ENCODE data around the gene MBOAT2. TPM values are rescaled to one million over a fixed set of nuclear protein-coding genes. Genes with fewer than 3 reads are reported as not detected.

The MBOAT2 gene
- total and polyA plus RNA-seq, 2 donors (not counting 1 experiment from before 2014, with no cell fraction given), result 0.24 to 1.3 TPM

DNA sequence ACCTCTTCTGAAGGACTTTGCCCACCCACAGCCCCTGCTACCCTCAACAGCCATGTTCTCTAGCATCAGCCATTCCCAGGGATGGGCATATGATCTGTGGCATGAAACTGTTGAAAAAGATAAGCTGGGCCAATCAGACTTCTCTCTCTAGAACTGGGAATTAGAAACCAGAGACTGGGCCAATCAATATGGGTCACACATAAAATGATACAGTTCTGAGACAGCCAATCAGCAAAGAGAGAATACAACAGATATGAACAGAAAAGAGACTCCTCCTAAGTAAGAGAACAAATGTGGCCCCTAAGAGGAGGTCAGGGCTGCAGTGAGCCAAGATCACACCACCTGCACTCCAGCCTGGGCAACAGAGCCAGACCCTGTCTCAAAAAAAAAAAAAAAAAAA, 168.2 kb downstream of the MBOAT2 start:
- ATAC-seq (ENCODE audit: low read depth), result no peak
- no peak overlapping the region for H3K27ac Mint-ChIP-seq
- no peaks in the 10 kb centered on the region for H3K27me3 ChIP-seq (replicated peaks in 1 of 4; ENCODE audit: control extremely low read depth in 1 of 4, control insufficient read depth in 3 of 4, insufficient read depth in 4 of 4, low read length in 3 of 4)
- H3K27me3 Mint-ChIP-seq, result no peaks in the 10 kb centered on the region
- H3K4me3 ChIP-seq (ENCODE audit: control extremely low read depth in 1 of 5, extremely low read depth in 1 of 5, insufficient read depth in 1 of 5, low read depth in 2 of 5, low read length in 4 of 5), result no peak overlapping the region
- no peak overlapping the region for H3K9ac ChIP-seq (ENCODE audit: low read length)
- peaks cover 0 to 11% (median 0%) of the 10 kb centered on the region in 3 donors for H3K9me3 ChIP-seq (ENCODE audit: control extremely low read depth in 1 of 3, control insufficient read depth in 2 of 3, insufficient read depth in 1 of 3, low read length in 2 of 3)
- H3K4me2 ChIP-seq (replicated peaks; ENCODE audit: low read depth, low read length, poor library complexity, severe bottlenecking), result no peak overlapping the region
- peaks cover 24 to 25% of the 10 kb centered on the region in 2 donors for H3K4me1 ChIP-seq (ENCODE audit: control insufficient read depth in 2 of 2, insufficient read depth in 2 of 2, low read length in 2 of 2)
- CTCF ChIA-PET, result no interaction called here
- intact Hi-C loops (cut with micrococcal nuclease), result loop anchor here (5.0 to 10.0 kb wide), 2 partner anchors 1210 to 1738 kb away; partner anchors contain the start of gene KLF11
- POLR2A ChIA-PET, result interaction anchor here (0.7 kb wide), 1 partner anchor 138 kb away, joined by 8 read pairs; no protein-coding TSS in a partner anchor
- H3K4me1 Mint-ChIP-seq, result peaks cover 45% of the 10 kb centered on the region
- H4K20me1 ChIP-seq (ENCODE audit: control insufficient read depth, insufficient read depth, low read length, poor library complexity, severe bottlenecking), result peaks cover 26% of the 10 kb centered on the region
- no peaks in the 10 kb centered on the region for H3K36me3 ChIP-seq (replicated peaks in 1 of 2; ENCODE audit: control extremely low read depth in 1 of 2, control insufficient read depth in 1 of 2, extremely low read depth in 1 of 2, insufficient read depth in 2 of 2, low read length in 1 of 2)
- H3K27ac ChIP-seq (ENCODE audit: low read length in 2 of 2), result no peak overlapping the region
- H3K9me3 Mint-ChIP-seq (ENCODE audit: insufficient read depth), result no peaks in the 10 kb centered on the region
- peak overlapping the region; percentile 15 for H3K4me3 Mint-ChIP-seq
- H2AFZ ChIP-seq (ENCODE audit: insufficient read depth, low read depth, low read length, poor library complexity, severe bottlenecking), result no peak overlapping the region
- peaks cover 83% of the 10 kb centered on the region for H3K79me2 ChIP-seq (ENCODE audit: control insufficient read depth, insufficient read depth, low read length)
- no peak for TF ChIP-seq EZH2 (IDR thresholded peaks at IDR 0.05; ENCODE audit: borderline replicate concordance, insufficient read depth, low read depth, low read length, poor library complexity, severe bottlenecking)
- TF ChIP-seq, protein P1, sequence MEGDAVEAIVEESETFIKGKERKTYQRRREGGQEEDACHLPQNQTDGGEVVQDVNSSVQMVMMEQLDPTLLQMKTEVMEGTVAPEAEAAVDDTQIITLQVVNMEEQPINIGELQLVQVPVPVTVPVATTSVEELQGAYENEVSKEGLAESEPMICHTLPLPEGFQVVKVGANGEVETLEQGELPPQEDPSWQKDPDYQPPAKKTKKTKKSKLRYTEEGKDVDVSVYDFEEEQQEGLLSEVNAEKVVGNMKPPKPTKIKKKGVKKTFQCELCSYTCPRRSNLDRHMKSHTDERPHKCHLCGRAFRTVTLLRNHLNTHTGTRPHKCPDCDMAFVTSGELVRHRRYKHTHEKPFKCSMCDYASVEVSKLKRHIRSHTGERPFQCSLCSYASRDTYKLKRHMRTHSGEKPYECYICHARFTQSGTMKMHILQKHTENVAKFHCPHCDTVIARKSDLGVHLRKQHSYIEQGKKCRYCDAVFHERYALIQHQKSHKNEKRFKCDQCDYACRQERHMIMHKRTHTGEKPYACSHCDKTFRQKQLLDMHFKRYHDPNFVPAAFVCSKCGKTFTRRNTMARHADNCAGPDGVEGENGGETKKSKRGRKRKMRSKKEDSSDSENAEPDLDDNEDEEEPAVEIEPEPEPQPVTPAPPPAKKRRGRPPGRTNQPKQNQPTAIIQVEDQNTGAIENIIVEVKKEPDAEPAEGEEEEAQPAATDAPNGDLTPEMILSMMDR (IDR thresholded peaks at IDR 0.05), result no peak
- DNase-seq, result no peak

DNA sequence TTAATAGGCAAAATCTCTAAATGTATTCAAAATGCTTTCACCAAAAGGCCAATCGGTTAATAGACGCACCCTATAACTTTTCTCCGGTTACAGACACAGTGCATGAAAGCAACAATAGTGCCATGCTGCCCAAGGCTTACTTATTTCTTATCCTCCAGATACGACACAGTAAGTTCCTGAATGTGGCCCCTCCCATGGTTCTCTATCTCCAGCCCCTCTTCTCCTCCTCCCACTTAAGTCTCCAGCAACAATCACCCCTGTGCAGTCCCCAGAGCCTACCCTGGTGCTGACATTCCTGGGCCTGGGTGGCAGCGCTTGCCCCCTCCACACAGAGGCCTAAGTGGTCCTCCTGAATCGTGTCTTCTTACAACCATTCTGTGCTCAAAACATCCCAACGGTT, 169.6 kb downstream of the MBOAT2 start:
- DNase-seq, result no peak
- TF ChIP-seq EZH2 (IDR thresholded peaks at IDR 0.05; ENCODE audit: borderline replicate concordance, insufficient read depth, low read depth, low read length, poor library complexity, severe bottlenecking), result no peak
- TF ChIP-seq, protein P1 (IDR thresholded peaks at IDR 0.05), result no peak
- ATAC-seq (ENCODE audit: low read depth), result no peak
- H3K4me1 ChIP-seq (ENCODE audit: control insufficient read depth in 2 of 2, insufficient read depth in 2 of 2, low read length in 2 of 2), result peaks cover 24 to 25% of the 10 kb centered on the region in 2 donors
- no peaks in the 10 kb centered on the region for H3K27me3 Mint-ChIP-seq
- H3K27ac ChIP-seq (ENCODE audit: low read length in 2 of 2), result no peak overlapping the region
- H4K20me1 ChIP-seq (ENCODE audit: control insufficient read depth, insufficient read depth, low read length, poor library complexity, severe bottlenecking), result peaks cover 26% of the 10 kb centered on the region
- no peaks in the 10 kb centered on the region for H3K9me3 Mint-ChIP-seq (ENCODE audit: insufficient read depth)
- no peaks in the 10 kb centered on the region for H3K36me3 ChIP-seq (replicated peaks in 1 of 2; ENCODE audit: control extremely low read depth in 1 of 2, control insufficient read depth in 1 of 2, extremely low read depth in 1 of 2, insufficient read depth in 2 of 2, low read length in 1 of 2)
- H3K4me2 ChIP-seq (replicated peaks; ENCODE audit: low read depth, low read length, poor library complexity, severe bottlenecking), result no peak overlapping the region
- H3K27ac Mint-ChIP-seq, result no peak overlapping the region
- H3K4me3 Mint-ChIP-seq, result no peak overlapping the region
- peaks cover 52% of the 10 kb centered on the region for H3K4me1 Mint-ChIP-seq
- no peaks in the 10 kb centered on the region for H3K27me3 ChIP-seq (replicated peaks in 1 of 4; ENCODE audit: control extremely low read depth in 1 of 4, control insufficient read depth in 3 of 4, insufficient read depth in 4 of 4, low read length in 3 of 4)
- H3K79me2 ChIP-seq (ENCODE audit: control insufficient read depth, insufficient read depth, low read length), result peaks cover 80% of the 10 kb centered on the region
- H3K9me3 ChIP-seq (ENCODE audit: control extremely low read depth in 1 of 3, control insufficient read depth in 2 of 3, insufficient read depth in 1 of 3, low read length in 2 of 3), result peaks cover 0 to 11% (median 0%) of the 10 kb centered on the region in 3 donors
- CTCF ChIA-PET, result interaction anchor here (0.6 kb wide), 1 partner anchor 60 kb away, joined by 3 read pairs; no protein-coding TSS in a partner anchor
- POLR2A ChIA-PET, result no interaction called here
- H3K9ac ChIP-seq (ENCODE audit: low read length), result no peak overlapping the region
- no peak overlapping the region for H2AFZ ChIP-seq (ENCODE audit: insufficient read depth, low read depth, low read length, poor library complexity, severe bottlenecking)
- intact Hi-C loops (cut with micrococcal nuclease), result loop anchor here (10.0 kb wide), 1 partner anchor 1211 kb away; the partner anchor contains the start of gene KLF11
- 96% methylated on average over 7 of the region's 7 CpGs for WGBS (ENCODE audit: insufficient coverage)
- no peak overlapping the region for H3K4me3 ChIP-seq (ENCODE audit: control extremely low read depth in 1 of 5, extremely low read depth in 1 of 5, insufficient read depth in 1 of 5, low read depth in 2 of 5, low read length in 4 of 5)

Measured in B cell (primary cell).